Measurements from ENCODE around the gene ARFGAP1. TPM values are rescaled to one million over a fixed set of nuclear protein-coding genes. Genes with fewer than 3 reads are reported as not detected.

Gene ARFGAP1
- total RNA-seq, 1 donor from 2014 or later, result 208 TPM

DNA sequence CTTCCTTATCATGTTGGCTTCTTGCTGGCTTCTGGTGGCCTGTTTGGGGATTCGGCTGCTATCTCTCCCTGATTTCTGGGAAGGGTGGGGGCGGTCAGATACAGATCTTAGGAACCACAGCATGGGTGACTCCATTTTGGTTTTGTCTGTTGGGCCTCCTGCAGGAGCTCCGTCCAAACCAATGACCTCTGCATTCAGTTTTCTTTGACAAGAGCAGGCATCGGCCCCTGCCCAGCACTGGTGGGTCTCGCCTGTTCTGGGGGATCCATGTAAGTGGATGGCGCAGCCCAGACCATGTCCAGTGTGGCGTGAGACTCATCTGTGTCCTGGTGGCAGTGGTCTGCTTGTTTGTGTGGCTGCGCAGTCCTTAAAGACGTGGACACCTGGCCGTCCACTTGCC lies 8.6 kb upstream of the ARFGAP1 start:
- no peak for DNase-seq (ENCODE audit: low spot score in 2 of 2, unreplicated experiment in 2 of 2)
- TF ChIP-seq, protein P1, sequence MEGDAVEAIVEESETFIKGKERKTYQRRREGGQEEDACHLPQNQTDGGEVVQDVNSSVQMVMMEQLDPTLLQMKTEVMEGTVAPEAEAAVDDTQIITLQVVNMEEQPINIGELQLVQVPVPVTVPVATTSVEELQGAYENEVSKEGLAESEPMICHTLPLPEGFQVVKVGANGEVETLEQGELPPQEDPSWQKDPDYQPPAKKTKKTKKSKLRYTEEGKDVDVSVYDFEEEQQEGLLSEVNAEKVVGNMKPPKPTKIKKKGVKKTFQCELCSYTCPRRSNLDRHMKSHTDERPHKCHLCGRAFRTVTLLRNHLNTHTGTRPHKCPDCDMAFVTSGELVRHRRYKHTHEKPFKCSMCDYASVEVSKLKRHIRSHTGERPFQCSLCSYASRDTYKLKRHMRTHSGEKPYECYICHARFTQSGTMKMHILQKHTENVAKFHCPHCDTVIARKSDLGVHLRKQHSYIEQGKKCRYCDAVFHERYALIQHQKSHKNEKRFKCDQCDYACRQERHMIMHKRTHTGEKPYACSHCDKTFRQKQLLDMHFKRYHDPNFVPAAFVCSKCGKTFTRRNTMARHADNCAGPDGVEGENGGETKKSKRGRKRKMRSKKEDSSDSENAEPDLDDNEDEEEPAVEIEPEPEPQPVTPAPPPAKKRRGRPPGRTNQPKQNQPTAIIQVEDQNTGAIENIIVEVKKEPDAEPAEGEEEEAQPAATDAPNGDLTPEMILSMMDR (IDR thresholded peaks at IDR 0.05; ENCODE audit: unreplicated experiment), result no peak
- H3K36me3 Mint-ChIP-seq, result no peaks in the 10 kb centered on the region
- H3K4me1 Mint-ChIP-seq, result peaks cover 49% of the 10 kb centered on the region
- no peaks in the 10 kb centered on the region for H3K9me3 Mint-ChIP-seq
- H3K27ac Mint-ChIP-seq, result no peak overlapping the region
- no peak overlapping the region for H3K4me3 Mint-ChIP-seq
- peaks cover 3% of the 10 kb centered on the region for H3K27me3 Mint-ChIP-seq (ENCODE audit: low read depth)

DNA sequence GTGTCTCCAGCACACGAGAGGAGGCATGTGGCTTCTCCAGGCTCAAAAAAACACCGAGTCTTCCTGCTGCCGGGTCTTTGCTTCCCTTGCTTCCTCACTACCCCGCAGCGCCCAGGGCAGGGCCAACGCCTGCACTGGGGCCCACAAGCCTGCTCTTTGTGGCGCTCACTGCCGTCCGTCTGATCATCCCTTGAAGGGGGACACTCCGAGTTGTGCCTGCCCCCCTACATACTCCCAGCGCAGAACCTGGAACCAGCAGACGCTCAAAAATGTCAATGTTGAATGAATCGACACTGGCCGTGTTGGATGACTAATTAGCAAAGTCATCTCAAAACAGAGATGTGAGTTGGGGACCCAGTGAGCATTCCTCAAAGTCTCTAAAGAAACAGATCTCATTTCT lies 8.1 kb upstream of the ARFGAP1 start:
- peak overlapping the region; percentile 80 for H3K27ac Mint-ChIP-seq
- peaks cover 44% of the 10 kb centered on the region for H3K4me1 Mint-ChIP-seq
- DNase-seq (ENCODE audit: low spot score in 2 of 2, unreplicated experiment in 2 of 2), result no peak
- H3K27me3 Mint-ChIP-seq (ENCODE audit: low read depth), result peaks cover 3% of the 10 kb centered on the region
- no peak overlapping the region for H3K4me3 Mint-ChIP-seq
- TF ChIP-seq, protein P1 (IDR thresholded peaks at IDR 0.05; ENCODE audit: unreplicated experiment), result no peak
- H3K36me3 Mint-ChIP-seq, result no peaks in the 10 kb centered on the region
- H3K9me3 Mint-ChIP-seq, result no peaks in the 10 kb centered on the region

DNA sequence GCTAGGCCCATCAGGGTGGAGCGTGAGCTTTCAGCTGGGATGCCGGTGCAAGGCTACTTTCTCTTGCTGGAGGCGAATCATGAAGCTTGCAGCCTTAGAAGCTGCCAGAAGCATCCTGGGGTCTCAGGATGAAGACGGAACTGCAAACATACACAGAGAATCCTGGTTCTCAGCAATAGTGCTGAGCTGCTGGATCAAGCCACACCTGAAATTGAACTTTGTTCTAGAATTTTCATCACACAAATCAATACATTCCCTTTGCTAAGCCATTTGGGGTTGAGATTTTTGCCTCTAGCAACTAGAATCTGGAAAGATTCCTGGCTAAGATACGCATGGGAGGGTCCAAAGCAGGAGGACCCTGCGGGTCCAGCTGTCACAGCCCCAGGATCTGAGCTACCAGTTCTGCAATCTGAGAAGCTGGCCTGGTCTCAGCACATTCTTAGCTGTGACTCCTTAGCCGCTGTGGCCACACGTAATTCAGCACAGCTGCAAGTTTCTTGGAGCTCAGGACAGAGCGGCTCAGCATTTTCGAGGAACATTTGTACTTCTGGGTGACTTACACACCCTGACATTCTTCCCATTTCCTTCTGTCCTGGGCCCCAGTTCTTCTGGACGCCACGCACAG lies 6.6 kb upstream of the ARFGAP1 start:
- Mint-ChIP-seq H3K4me1 (peaks cover 32% of the 10 kb centered on the region), H3K4me3 (no peak overlapping the region), H3K27ac (no peak overlapping the region), H3K9me3 (no peaks in the 10 kb centered on the region), H3K36me3 (no peaks in the 10 kb centered on the region), H3K27me3 (ENCODE audit: low read depth) (peaks cover 3% of the 10 kb centered on the region)
- DNase-seq (ENCODE audit: low spot score in 2 of 2, unreplicated experiment in 2 of 2), result no peak
- TF ChIP-seq, protein P1 (IDR thresholded peaks at IDR 0.05; ENCODE audit: unreplicated experiment), result no peak

DNA sequence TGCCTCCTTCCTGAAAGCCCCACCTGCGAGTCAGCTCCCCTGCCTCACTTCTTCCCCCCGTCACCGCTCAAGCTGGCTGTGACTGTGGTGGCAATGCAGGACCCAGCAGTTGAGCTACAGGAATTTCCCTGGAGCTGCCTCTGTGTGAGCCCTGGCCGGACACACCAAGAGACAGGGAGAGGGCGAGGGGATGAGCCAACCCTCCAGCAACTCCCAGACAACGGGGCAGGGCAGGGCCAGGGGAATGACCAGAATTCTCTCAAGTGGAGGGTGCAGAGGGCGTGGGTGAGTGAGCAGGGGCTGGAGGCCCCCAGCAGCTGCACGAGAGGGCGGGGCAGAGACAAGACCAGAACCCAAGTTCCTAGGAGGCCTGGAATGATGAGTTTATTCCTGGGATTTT lies 4.9 kb upstream of the ARFGAP1 start:
- no peaks in the 10 kb centered on the region for H3K9me3 Mint-ChIP-seq
- no peak for DNase-seq (ENCODE audit: low spot score in 2 of 2, unreplicated experiment in 2 of 2)
- H3K4me3 Mint-ChIP-seq, result no peak overlapping the region
- H3K4me1 Mint-ChIP-seq, result peaks cover 25% of the 10 kb centered on the region
- no peaks in the 10 kb centered on the region for H3K36me3 Mint-ChIP-seq
- H3K27me3 Mint-ChIP-seq (ENCODE audit: low read depth), result peaks cover 3% of the 10 kb centered on the region
- H3K27ac Mint-ChIP-seq, result peak overlapping the region; percentile 43
- TF ChIP-seq, protein P1 (IDR thresholded peaks at IDR 0.05; ENCODE audit: unreplicated experiment), result no peak

DNA sequence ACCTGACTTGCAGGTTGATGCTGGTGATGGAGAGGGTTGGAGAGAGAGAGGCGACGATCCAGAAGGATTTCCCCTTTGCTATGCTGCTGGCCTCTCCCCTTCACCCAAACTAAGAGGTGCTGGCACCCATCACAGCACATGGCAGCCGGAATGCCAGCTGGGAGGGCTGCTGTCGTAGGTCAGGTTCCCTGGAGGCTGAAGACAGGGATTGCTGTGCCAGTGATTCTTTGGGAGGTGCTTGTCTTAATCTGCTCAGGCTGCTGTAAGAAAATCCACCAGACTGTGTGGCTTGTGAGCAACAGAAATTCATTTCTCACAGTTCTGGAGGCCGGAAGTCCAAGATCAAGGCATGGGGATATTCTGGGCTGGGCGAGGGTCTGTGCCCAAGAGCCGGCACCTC lies 4.4 kb upstream of the ARFGAP1 start:
- Mint-ChIP-seq H3K36me3 (no peaks in the 10 kb centered on the region), H3K4me1 (peaks cover 25% of the 10 kb centered on the region), H3K27me3 (ENCODE audit: low read depth) (peaks cover 3% of the 10 kb centered on the region), H3K27ac (peak overlapping the region; percentile 43), H3K4me3 (no peak overlapping the region), H3K9me3 (no peaks in the 10 kb centered on the region)
- DNase-seq (ENCODE audit: low spot score in 2 of 2, unreplicated experiment in 2 of 2), result no peak
- TF ChIP-seq, protein P1 (IDR thresholded peaks at IDR 0.05; ENCODE audit: unreplicated experiment), result no peak

Data from mesothelial cell of epicardium (in vitro differentiated cells).